ENCODE results near the gene SNX25.

DNA sequence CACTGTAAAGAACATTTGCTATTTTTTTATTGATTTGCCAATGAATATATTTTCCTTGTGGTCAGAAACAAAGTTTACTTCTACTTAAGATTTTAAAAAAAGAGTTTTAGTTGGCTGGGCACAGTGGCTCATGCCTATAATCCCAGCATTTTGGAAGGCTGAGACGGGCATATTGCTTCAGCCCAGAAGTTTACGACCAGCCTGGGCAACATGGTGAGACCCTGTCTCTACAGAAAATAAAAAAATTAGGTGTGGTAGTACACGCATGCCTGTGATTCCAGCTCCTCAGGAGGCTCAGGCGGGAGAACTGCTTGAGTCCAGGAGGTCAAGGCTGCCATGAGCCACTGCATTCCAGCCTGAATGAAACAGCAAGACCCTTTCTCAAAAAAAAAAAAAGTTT, 149.6 kb downstream of the SNX25 start:
- no peak for TF ChIP-seq EZH2phosphoT487 (IDR thresholded peaks at IDR 0.05; ENCODE audit: borderline replicate concordance, low read depth)
- no peak for TF ChIP-seq CTCF (IDR thresholded peaks at IDR 0.05)
- no peak for TF ChIP-seq RCOR1 (IDR thresholded peaks at IDR 0.05; ENCODE audit: low read length)
- TF ChIP-seq SIN3A (IDR thresholded peaks at IDR 0.05; ENCODE audit: borderline replicate concordance, low read depth, low read length) = no peak
